ENCODE data around the gene NALCN.

The NALCN gene

DNA sequence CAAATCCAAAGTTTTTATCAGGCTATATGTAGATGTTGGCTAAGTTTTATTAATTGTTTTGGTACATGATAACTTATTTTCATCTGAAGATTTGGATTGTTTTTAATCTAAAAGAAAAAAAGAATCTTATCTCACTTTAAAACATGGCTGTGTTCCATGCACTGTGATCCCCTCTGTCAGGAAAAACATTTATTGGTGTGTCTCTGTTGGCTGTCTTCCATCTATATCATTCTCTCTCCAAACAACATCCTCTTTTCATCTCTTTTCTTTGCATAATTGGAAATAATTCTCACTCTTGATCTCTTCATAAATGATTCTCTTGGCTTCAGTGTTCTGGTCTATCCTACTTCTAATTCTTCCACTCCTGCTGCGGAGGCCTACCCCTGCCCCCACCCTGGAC, 4.2 kb downstream of the NALCN start:
- no peak for DNase-seq

DNA sequence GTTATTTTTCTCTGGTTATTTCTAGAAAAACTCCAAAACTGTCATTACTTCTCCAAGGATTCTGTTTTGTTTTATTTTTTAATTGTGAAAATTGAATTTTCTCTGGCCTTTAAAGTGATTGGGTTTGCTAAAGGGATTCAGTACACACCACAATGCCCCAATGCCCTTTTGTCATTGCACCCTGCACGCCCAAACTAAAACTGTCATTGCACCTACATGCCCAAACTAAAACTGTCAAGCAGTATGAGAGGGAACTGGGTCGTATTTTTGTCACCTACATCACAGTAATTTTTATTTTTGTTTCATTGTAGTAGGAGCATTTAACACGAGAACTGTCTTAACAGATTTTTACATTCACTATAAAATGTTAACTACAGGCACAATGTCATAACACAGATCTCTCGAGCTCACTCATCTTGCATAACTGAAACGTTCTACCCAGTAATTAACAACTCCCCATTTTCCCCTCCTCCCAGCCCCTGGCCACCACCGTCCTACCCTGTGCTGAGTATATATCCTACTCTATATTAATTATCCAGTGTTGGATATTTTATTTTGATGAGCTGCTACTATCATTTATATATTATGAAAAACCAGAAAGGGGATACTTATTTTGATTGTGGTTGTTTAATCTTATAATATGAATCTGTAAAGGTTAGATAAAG, 7.2 kb downstream of the NALCN start:
- DNase-seq, result no peak

DNA sequence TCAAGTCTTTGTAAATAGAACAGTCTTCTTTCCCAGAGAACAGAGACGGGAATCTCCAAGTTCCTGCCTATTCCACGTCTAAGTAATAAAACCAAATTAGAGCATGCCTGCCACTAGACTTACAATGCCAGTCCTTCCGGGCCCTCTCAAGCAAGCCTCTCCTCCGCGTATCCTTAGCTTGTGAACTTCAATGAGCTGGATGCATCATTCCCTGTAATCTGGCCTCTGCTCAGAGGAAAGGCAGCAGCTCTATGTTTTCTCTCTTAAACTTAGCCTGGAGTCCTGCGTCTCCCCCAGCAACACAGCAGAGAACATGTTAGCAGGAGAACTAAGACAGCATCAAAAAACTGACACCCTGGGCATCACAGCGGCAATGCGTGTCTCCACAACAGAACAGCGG, 8.2 kb downstream of the NALCN start:
- DNase-seq, result no peak

DNA sequence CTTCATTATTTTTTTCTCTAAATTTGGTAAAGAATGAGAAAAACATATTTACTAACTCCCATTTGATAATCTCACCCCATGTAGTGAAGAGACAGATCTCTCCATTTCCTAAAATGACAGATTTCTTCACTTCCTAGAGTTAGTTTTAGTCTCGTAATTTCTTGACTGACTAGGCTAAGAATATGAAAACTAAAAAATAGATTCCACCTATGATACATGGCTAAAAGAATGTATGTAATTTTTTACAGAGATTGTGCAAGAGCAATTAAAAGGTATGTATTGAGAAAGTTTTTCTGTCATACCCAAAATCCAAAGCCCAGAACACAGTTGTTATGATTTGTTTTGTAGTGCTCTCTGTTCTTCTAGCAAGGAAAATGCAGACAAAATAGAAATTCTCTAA, 9.5 kb downstream of the NALCN start:
- DNase-seq, result no peak

DNA sequence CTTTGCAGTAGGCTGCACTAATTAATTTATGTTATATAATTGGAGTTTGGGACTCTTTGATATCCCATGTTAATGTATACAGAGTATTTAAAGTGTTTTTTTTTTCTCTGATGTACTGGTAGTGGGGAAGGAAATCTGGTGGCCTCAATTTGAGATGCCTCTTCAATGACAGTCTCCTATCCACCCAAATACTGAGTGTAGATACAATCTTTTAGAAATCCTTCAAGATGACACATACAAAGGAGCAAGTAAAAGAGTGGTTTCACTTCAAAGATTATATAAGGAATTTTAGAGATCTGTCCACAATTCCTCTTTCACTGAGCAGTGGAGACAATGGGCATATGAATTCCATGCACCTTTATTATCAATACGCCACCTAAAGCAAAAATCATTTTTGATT, 15.1 kb downstream of the NALCN start:
- no peak for DNase-seq

DNA sequence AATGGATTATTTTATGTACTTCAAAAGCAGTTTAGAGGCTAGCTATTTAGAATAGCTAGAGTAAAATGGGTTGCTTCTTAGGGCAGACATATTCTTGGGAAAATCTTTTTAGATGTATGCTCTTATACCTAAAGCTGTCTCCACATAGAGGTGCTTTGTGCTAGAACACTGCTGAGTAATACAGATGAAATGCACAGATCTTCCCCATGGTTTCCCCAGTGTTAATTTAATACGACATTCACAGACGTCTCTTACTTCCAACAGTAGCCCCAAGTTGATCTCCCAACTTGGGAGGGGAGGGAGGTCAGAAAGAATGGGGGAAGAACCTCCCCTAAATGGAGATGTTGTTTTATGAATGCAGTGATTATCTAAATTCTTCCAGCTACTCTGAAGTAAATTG, 16.9 kb downstream of the NALCN start:
- DNase-seq, result no peak

DNA sequence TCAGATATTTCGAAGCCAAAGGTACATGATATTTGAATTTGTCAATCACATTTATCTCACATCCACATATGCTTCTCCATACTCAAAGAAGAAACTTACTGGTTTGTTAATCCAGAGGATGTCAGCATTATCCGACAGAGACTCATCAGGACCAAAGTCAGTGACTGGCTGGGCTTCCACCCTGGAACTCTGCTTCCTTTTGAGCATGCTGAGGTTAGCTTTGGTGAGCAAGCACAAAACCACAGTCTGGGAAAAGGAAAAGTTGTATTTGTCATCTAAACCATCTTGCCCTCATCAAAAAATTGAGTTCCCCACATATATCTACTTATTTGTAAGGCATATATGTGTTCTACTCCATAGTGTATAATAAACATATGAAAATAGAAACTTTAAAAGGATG, 17.4 kb downstream of the NALCN start:
- DNase-seq, result no peak

DNA sequence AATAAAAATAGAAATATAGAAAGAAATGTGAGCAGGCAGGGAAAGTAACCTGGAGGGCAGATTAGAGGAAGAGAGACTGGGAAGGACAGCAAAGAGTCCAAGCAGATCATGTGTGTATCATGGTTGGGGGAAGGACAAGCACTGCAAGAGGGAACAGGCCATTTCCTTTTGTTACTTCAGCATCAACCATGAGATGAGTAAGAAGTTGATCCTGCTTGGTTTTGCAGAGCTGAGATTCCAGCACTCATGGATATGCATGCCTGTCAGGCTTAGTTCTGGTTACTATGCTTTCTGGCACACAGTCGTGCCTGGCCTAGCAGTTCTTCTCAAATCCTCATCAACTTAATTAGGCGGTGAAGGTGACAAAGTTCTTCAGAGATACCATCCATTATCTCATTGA, 18.1 kb downstream of the NALCN start:
- DNase-seq, result no peak

DNA sequence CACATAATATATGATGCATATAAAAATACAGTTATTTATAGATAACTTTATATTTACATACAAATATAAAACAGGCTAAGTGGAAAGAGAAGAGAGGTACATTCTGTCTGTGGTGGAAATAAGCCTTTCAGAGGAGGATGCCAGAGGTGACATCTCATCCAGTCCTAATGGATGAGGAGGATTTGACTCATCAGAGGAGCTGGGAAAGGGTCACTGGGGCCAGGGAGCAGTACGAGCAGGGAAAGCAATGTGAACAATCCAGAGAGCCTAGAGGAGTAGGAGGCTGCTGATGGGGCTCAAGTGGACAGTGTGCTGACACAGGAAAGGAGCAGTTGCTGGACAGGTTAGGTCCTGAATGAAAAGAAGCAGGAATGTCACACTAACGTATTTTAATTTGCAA, 18.6 kb downstream of the NALCN start:
- no peak for DNase-seq

DNA sequence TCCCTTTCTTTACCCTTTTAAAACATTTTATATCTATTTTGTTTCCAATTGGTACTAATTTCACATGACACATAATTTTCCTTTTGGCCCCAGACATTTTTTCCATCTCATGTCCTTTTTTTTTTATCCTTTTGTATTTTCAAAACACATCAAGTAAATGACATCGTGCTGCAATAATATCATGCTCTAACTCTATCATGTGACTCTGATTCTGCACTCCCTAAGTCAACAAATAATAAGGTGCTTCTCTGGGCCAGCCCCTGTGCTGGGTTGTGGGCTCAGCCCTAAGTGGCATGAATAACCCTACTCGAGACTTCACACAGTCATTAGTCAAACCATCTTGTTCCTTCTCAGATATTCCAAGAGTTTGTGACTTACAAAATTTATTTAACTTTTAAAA, 21.7 kb downstream of the NALCN start:
- no peak for DNase-seq

DNA sequence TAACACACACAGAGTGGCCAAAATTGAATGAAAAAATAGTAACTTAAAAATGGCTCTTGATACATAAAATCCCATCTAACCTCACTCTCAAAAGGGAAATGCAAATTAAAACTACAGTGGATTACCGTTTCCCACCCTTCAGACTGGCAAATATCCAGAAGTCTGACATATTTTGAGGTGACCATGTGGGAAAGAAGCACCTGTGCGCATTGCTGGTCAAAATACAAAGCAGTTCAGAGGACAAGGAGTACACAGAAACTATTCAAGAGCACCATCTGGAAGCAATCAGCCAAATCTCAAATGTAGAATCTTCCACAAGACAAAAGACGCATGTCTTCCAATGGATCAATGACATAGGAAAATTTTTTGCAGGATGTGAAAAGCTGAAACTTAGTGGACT, 23.2 kb downstream of the NALCN start:
- DNase-seq, result no peak

DNA sequence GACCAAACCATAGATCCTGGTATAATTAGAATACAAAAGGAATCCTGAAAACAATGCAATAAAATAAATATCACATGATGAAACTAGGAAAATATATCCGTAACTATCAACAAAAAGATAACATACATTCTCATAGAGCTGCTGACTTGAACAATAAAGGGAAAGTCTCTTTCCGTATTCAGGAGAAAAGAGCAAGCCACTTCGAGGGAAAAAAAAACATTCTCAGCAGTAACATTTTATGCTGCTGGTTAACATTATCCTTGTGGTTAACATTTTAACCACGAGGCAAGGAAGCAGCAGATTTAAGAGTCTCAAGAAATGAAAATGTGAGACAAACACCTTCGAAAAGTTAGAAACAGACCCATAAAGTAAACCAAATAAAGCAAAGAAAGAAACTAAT, 25.8 kb downstream of the NALCN start:
- DNase-seq, result no peak

DNA sequence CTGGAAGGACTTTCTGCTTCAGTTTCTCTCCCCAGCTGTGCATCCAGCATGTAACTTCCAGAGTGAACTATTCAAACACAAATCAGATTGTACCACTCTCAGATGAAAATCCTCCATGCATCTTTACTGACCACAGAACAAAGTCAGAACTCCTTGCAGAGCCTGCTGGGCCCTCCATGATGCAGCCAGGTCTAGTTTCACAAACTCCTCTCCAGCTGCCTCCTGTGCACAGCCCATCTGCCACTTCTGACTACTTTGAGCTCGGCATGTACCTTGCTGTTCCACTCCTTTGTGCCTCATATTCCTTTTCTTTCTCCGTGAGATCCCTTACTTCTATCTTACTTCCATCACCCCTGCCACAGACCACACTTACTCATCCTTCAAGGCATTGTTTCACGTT, 31.4 kb downstream of the NALCN start:
- no peak for DNase-seq

DNA sequence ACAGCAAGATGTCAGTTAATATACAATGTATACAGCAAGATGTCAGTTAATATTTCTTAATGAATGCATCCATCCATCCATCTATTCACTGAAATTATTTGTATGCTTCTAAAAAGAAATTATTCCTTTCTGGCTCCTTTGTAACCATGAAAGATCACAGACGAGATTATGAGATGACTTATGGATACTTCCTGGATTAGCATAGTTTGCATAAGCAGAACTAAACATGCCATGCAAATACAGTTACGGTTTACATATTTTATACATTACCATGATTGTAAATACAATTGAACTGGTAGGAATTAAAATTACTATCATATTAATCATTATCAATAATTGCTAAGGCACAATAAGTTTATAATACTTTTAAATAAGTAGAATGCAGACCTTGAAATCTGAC, 32.7 kb downstream of the NALCN start:
- DNase-seq, result no peak

DNA sequence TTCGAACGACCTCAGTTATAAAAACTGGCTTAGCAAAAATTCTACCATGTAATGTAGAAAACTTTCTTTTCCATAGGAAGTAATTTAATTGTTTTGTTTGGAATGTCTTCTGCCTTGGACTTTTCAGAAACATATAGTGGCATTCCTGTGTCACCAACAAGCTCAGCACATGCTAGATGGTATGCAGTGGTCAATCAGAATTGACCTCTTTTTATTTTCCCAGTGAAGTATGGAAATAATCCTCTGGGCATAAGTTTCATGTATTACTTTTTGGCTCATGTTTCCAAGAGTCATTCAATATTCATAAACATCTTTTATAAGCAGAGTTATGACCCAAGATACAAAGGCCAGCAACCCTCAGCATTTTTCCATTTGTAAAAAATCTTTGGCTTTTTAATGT, 33.6 kb downstream of the NALCN start:
- DNase-seq, result no peak

DNA sequence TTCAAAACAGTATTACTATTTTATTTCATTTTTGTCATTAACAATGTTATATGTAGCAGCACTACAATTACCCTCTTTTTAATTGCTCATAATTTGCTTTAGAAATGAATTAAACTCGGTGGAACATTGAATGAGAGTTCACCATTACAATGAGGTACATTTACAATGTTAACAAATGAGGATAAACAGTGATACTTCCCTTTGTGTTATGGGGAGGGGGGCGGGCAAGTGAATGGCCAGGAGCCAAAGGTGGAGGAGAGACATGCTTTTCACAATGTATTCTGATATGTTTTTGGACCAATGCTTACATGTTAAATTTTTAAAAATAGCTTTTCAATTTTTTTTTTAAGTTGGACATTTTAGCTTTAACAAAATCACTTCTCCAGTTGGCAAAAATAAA, 34.2 kb downstream of the NALCN start:
- no peak for DNase-seq

DNA sequence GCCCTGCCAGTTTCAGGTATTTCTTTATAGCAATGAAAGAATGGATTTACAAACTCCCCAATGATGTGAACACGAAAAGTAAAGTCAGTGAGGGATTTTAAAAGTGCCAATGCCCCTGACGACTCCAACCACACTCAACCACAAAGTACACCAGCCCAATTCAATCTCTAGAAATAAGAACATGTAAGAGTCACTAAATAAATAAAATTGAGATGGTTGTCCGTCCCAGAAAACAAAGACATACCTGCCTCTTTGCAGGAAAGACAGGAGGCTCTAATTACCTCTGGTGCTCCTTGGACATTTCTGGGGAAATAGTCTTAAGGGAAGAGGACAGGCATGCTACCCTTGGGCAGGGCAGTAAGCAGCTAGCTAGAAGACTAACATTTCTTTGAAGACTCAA, 55.8 kb downstream of the NALCN start:
- DNase-seq, result no peak

DNA sequence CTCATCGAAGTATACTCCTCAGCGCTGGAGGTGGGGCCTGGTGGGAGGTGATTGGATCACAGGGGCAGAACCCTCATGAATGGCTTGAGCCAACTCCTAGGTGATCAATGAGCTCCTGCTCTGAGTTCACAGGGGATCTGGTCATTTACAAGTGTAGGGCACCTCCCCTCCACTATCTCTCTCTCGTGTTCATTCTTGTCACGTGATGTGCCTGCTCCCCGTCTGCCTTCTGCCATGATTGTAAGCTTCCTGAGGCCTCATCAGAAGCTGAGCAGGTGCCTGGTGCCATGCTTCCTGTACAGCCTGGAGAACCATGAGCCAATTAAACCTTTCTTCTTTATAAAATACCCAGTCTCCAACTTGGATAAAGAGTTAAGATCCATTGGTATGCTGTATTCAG, 61.4 kb downstream of the NALCN start:
- no peak for DNase-seq

DNA sequence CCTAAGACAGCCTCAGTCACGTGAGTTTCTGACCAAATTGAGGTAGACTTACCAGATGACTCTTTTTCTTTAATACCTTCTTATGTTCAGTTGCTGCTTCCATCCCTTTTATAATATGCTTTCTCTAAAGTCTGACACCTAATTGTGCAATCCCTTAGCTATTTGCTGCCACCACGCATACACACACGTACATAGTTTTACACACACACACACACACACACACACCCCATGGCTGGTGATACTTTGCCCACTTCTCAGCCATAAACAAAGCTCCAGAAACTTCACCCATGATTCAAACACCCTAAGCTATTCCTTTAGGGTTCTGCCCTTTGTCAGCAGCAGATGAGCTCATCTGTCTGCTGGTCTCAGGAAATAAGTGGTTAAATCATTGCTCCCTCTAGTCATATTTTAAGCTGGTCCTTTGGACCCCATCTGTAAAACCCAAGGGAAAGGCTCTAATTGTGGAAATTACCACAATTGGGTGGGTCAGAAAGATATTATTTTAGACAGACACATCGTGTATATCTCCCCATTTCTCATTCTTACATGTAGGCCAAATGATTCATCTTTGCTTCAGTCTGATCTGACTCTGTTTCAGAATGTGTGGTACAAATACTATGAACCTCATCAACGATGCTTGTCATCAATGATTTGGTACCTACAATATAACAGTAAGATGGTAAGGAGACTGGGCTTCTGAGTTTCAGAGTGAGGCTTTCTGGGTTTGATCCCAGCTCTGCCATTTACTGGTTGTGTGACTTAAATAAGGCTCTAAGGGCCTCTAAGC, 69.2 kb downstream of the NALCN start:
- no peak for DNase-seq

DNA sequence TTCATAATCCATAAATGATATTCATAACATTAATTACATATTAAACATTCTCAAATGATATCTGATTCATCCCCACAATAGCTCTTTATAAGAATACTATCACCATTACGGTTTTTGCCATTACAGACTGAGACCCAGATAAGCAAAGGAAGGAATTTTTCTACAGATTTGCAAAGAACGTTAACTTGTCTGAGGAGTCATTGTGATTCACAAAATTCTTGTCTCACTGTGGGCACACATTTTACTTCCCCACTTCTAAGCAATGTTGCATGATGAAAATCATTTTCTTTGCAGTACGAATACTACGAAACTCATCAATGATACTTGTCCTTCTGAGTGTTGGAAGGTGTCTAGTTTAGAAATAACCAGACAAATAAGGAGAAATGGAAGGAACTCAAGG, 70.1 kb downstream of the NALCN start:
- no peak for DNase-seq

DNA sequence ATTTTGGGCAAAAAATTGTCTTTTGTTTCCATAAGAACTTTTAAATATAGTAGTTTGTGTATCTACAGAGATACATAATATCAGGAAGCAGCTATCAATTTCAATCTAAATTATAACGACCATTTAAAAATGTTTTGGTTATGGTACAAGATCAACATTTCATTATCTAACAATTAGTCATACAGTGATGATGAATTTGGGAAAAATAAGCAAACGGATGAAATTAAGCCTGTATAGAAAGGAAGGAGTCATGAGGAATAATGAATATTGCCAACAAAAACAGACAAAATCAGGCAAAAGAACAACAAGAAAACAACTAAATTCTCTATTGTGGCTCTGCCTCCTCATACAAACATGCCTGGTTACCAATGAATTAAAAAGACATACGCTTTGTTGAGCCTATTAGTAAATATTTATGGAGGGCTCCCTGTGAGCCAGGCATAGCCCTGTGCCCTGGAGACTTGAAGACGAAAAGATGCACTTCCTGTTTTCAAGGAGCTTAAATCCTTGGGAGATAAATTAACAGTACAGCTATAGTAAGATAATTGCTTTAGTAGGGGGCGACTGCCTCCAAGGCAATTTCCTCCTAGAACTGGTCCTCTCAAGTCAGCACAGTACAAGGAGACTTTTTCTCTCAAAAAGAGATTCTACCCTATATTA, 73.0 kb downstream of the NALCN start:
- no peak for DNase-seq

DNA sequence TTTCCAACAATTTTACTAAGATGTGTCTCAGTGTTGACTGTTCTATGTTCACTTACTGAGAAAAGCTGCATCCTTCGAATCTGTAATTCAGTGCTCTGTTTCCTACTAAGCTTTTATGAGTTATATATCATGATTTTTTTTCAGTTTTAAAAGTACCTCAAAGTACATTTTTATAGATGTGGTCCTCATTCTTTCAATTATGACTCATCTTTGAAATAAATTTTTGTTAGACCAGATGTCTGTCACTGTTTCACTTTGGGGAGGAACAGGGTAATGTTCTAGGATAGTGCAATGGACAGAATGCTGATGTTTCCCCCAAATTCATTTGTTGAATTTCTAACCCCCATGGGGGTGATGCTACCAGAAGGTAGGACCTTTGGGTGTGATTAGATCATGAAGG, 74.8 kb downstream of the NALCN start:
- DNase-seq, result no peak

DNA sequence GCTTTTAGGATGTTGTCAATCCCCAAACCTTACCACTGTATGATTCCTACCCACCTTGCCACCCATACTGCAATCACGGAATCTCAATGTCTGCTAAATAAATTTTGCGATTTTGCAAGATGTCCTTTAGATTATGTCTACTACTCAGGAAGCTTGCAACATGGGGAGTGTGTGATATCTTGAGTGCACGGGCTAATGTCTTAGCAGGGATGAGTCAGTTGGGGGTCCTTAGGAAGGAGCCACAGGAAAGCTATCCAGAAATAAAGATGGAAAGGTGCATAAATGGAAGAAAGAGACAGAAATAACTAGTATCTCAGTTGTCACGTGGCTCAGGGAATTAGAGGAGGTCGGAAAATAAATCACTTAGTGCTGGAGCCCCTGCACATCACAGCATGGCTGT, 77.1 kb downstream of the NALCN start:
- DNase-seq, result no peak

DNA sequence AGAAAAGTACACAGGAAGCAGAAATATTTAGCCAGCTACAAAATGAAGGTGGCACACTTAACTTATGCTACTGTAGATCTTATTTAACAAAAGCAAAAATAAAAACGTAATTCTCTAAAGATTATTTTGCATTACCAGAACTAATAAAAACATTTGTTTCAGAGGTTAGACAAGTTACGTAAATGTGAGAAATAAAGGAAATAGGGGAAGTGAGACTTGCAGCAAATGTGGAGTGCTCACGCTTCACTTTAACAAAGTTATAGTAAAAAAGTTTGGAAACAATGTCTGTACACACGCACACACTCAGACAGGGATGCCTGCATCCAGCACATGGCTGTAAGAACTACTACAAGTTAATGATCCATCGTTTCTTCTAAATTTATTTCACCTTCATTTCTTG, 83.7 kb downstream of the NALCN start:
- DNase-seq, result no peak

DNA sequence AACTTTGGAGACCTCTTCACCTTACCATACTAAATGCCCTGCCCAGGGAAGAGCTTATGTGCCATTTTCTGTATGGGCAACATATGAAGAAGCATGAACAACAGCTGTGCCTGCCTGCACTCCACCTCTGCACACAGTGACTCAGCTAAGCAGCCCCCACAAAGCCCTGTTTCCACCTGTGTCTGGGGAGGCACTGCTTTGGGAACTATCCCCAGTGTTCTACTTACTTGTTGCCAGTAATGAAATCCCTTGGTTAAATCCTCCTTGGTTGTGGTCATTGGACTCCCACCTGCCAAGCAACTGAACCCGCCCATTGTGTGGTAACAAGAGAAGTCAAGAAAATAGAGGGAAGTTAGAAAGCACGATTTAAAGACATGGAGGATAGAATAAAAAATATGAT, 84.6 kb downstream of the NALCN start:
- no peak for DNase-seq
